ENCODE measurements around the gene MUC2. TPM values are rescaled to one million over a fixed set of nuclear protein-coding genes. Genes with fewer than 3 reads are reported as not detected.
A peak's percentile ranks its signal among the peaks of the same experiment; 100 is the strongest.

The MUC2 gene
- total and polyA plus RNA-seq, 7 donors = 2.5 to 248 (median 15.4) TPM; not detected in 1

DNA sequence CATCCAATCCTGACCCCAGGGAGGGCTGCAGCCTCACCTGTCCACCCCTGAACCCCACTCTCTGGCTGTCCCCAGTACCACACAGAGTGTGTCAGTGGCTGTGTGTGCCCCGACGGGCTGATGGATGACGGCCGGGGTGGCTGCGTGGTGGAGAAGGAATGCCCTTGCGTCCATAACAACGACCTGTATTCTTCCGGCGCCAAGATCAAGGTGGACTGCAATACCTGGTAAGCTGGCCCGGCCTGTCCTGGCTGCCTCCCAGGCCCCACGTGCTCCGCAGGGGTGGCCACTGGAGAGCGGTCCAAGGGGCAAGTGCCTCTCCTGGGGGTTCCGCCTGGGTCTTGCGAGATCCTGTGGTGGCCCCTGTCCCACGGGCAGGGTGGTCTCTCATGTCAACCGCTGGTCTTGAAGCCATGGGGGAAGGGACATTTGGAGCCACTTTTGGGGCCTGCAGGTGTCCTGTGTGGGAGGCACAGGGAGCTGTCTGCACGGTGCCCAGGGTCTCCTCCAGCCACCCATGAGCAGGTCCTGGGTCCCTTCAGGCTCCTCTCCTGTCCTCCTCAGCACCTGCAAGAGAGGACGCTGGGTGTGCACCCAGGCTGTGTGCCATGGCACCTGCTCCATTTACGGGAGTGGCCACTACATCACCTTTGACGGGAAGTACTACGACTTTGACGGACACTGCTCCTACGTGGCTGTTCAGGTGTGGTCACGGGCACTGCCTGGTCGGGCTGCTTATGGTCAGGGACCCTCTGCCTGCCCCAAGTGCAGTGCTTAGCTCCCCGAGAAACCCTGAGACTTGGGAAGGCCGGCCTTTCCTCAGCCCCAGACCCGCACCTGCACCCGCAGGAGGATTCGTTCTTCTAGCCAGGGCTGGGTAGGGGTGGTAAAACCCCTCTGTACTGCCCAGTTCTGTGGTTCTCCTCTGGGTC lies 11.8 kb downstream of the MUC2 start:
- H3K36me3 ChIP-seq = no peaks in the 10 kb centered on the region
- no peak overlapping the region for H3K27ac ChIP-seq
- no peaks in the 10 kb centered on the region for H3K9me3 ChIP-seq
- H3K4me1 ChIP-seq = no peaks in the 10 kb centered on the region
- TF ChIP-seq POLR2AphosphoS5 (IDR thresholded peaks at IDR 0.05) (no peak), POLR2A (IDR thresholded peaks at IDR 0.05) (no peak), EP300 (IDR thresholded peaks at IDR 0.05) (no peak), CTCF (IDR thresholded peaks at IDR 0.05) (no peak)
- peak; percentile 53 for DNase-seq
- H3K4me3 ChIP-seq = no peak overlapping the region
- WGBS, 2 donors = 70 to 86% methylated on average over 31 of the region's 31 CpGs
- intact Hi-C loops (cut with DNase I) = no loop called here
- H3K27me3 ChIP-seq = peaks cover 0 to 4% (median 0%) of the 10 kb centered on the region in 3 donors

DNA sequence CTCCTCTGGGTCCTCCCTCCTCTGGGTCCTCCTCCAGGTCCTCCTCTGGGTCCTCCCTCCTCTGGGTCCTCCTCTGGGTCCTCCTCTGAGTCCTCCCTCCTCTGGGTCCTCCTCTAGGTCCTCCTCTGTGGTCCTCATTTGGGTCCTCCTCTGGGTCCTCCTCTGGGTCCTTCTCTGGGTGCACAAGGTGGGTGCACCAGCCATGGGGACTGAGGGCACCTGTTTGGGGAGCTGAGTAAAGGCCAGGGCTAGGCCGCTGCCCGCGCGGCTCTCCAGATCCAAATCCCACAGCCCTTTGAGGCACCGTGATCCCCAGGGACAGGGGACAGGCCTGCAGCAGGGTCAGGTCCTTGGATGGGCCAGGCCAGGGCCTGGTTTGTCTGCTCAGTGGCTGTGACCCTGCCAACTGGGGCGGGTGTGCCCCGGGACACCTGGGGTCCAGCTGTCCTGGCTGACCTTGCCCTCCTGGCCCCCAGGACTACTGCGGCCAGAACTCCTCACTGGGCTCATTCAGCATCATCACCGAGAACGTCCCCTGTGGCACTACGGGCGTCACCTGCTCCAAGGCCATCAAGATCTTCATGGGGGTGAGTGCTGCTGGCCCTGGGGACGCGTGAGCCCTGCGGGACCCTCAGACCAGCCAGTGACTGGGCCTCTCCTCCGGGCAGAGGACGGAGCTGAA lies 12.7 kb downstream of the MUC2 start:
- no peaks in the 10 kb centered on the region for H3K36me3 ChIP-seq
- no peaks in the 10 kb centered on the region for H3K9me3 ChIP-seq
- H3K27me3 ChIP-seq = peaks cover 0 to 4% (median 0%) of the 10 kb centered on the region in 3 donors
- no peak overlapping the region for H3K27ac ChIP-seq
- DNase-seq = peak; percentile 41
- TF ChIP-seq CTCF (IDR thresholded peaks at IDR 0.05) (no peak), POLR2AphosphoS5 (IDR thresholded peaks at IDR 0.05) (no peak), POLR2A (IDR thresholded peaks at IDR 0.05) (no peak), EP300 (IDR thresholded peaks at IDR 0.05) (no peak)
- intact Hi-C loops (cut with DNase I) = no loop called here
- H3K4me1 ChIP-seq = no peaks in the 10 kb centered on the region
- no peak overlapping the region for H3K4me3 ChIP-seq
- WGBS, 2 donors = 92 to 95% methylated on average over 17 of the region's 17 CpGs

GRCh38 chr11:1087961-1088926 lies 13.6 kb downstream of the MUC2 start:
- Histone ChIP-seq H3K27ac (no peak overlapping the region), H3K4me1 (no peaks in the 10 kb centered on the region), H3K4me3 (no peak overlapping the region), H3K9me3 (no peaks in the 10 kb centered on the region), H3K36me3 (no peaks in the 10 kb centered on the region), H3K27me3 (peaks cover 0 to 4% (median 0%) of the 10 kb centered on the region in 3 donors)
- WGBS, 2 donors = 75 to 91% methylated on average over 36 to 40 of the region's 40 CpGs
- peak; percentile 60 for DNase-seq
- TF ChIP-seq POLR2AphosphoS5 (IDR thresholded peaks at IDR 0.05) = no peak
- TF ChIP-seq POLR2A (IDR thresholded peaks at IDR 0.05) = no peak
- TF ChIP-seq EP300 (IDR thresholded peaks at IDR 0.05) = no peak
- no peak for TF ChIP-seq CTCF (IDR thresholded peaks at IDR 0.05)
- intact Hi-C loops (cut with DNase I) = no loop called here

DNA sequence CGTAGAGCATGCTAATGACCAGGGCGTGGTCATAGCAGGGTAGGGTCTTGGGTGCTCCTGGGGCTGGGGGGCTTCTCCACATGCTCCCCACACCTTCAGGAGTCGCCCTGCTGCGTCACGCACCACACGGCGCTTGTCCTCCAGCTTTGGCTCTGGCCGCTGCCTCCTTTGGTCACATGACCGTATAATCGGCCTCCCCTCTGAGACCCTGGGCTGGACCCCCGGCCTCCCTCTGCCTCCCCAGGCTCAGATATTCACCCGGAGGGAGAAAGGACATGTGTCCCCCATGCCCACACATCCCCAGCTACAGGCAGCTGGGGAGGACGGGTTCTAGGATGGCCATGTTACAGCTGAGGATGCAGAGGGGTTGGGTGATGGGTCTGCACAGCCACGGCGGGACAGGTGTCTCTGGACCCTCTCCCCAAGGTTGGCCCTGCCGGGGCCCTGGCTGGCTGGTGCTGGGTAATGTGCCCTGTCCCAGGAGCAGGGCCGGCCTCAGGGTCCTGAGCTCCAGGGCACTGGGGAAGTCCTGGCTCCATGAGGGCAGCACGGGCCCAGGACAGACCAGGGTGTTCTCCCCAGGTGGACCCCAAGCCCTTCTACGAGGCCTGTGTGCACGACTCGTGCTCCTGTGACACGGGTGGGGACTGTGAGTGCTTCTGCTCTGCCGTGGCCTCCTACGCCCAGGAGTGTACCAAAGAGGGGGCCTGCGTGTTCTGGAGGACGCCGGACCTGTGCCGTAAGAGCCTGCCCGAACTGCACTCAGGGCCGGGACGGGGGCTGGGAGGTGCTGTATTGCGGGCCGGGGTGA lies 14.5 kb downstream of the MUC2 start:
- intact Hi-C loops (cut with DNase I) = no loop called here
- H3K4me1 ChIP-seq = no peaks in the 10 kb centered on the region
- WGBS, 2 donors = 90 to 95% methylated on average over 33 of the region's 33 CpGs
- no peak overlapping the region for H3K27ac ChIP-seq
- peaks cover 0 to 4% (median 0%) of the 10 kb centered on the region in 3 donors for H3K27me3 ChIP-seq
- H3K36me3 ChIP-seq = no peaks in the 10 kb centered on the region
- DNase-seq = peak; percentile 40
- H3K4me3 ChIP-seq = no peak overlapping the region
- TF ChIP-seq CTCF (IDR thresholded peaks at IDR 0.05) (no peak), POLR2A (IDR thresholded peaks at IDR 0.05) (no peak), EP300 (IDR thresholded peaks at IDR 0.05) (no peak), POLR2AphosphoS5 (IDR thresholded peaks at IDR 0.05) (no peak)
- H3K9me3 ChIP-seq = no peaks in the 10 kb centered on the region

All from sigmoid colon (tissue), 7 donors.